HEK293T (cell line): ENCODE data around the gene ZNF100.
"Not testable (repeated sequence)": the region's sequence is repeated elsewhere in the genome, so short reads cannot be mapped to it uniquely, and the experiment has no call there.

Experiments used
- CTCF ChIA-PET: fragments of 350-600 bp; formaldehyde crosslinking; extraction: SDS; loops from one replicate; lab custom pipeline; 2021; ENCODE audit warnings: antibody characterized with exemption, inconsistent platforms; lab: Yijun Ruan, JAX
- POLR2A ChIA-PET: fragments of 350-600 bp; formaldehyde crosslinking; extraction: SDS; loops from one replicate; lab custom pipeline; 2020; ENCODE audit warnings: antibody characterized with exemption, inconsistent platforms; lab: Yijun Ruan, JAX
- DNase-seq: peaks from one replicate; pipeline ENCODE4 v3.0.0; 2012; ENCODE audit warnings: mixed read lengths; ENCODE audit errors: extremely low spot score
- ARNT ChIP-seq: fragments of 450-650 bp; IDR thresholded peaks from 2 replicates; pipeline ENCODE4 v1.6.1; 2017; ENCODE audit warnings: mild to moderate bottlenecking
- BHLHE40 ChIP-seq: fragments of 450-650 bp; IDR thresholded peaks from 2 replicates; pipeline ENCODE4 v1.6.1; 2016; ENCODE audit warnings: mild to moderate bottlenecking, moderate library complexity, borderline replicate concordance
- CTBP1 ChIP-seq: fragments of 450-650 bp; IDR thresholded peaks from 2 replicates; pipeline ENCODE4 v1.6.1; 2016; ENCODE audit warnings: borderline replicate concordance
- ELF4 ChIP-seq: fragments of 450-650 bp; IDR thresholded peaks from 2 replicates; pipeline ENCODE4 v1.6.1; 2017; ENCODE audit warnings: antibody characterized with exemption
- FOXA1 ChIP-seq: fragments of 450-650 bp; IDR thresholded peaks from 2 replicates; pipeline ENCODE4 v1.6.1; 2016; ENCODE audit warnings: mild to moderate bottlenecking
- FOXK2 ChIP-seq: fragments of 450-650 bp; IDR thresholded peaks from 2 replicates; pipeline ENCODE4 v1.6.1; 2016; ENCODE audit warnings: mild to moderate bottlenecking
- FOXM1 ChIP-seq: fragments of 450-650 bp; IDR thresholded peaks from 2 replicates; pipeline ENCODE4 v1.6.1; 2017; ENCODE audit warnings: mild to moderate bottlenecking, borderline replicate concordance
- HDGF ChIP-seq: fragments of 450-650 bp; IDR thresholded peaks from 2 replicates; pipeline ENCODE4 v1.6.1; 2017; ENCODE audit warnings: antibody characterized with exemption, borderline replicate concordance
- L3MBTL2 ChIP-seq: fragments of 450-650 bp; conservative IDR thresholded peaks from 2 replicates; pipeline ENCODE4 v1.6.1; 2016; ENCODE audit warnings: mild to moderate bottlenecking
- LEF1 ChIP-seq: fragments of 450-650 bp; IDR thresholded peaks from 2 replicates; pipeline ENCODE4 v1.6.1; 2017; ENCODE audit warnings: mild to moderate bottlenecking, borderline replicate concordance
- NFRKB ChIP-seq: fragments of 450-650 bp; IDR thresholded peaks from 2 replicates; pipeline ENCODE4 v1.6.1; 2016; ENCODE audit warnings: mild to moderate bottlenecking, moderate library complexity
- PKNOX1 ChIP-seq: fragments of 450-650 bp; IDR thresholded peaks from 2 replicates; pipeline ENCODE4 v1.6.1; 2016
- SP1 ChIP-seq: fragments of 450-650 bp; IDR thresholded peaks from 2 replicates; pipeline ENCODE4 v1.6.1; 2017
- SUZ12 ChIP-seq: fragments of 450-650 bp; IDR thresholded peaks from 2 replicates; pipeline ENCODE4 v1.6.1; 2016; ENCODE audit warnings: mild to moderate bottlenecking
- TARDBP ChIP-seq: fragments of 450-650 bp; IDR thresholded peaks from 2 replicates; pipeline ENCODE4 v1.6.1; 2016
- ZNF384 ChIP-seq: fragments of 450-650 bp; IDR thresholded peaks from 2 replicates; pipeline ENCODE4 v1.6.1; 2016

The ZNF100 gene

GRCh38 chr19:21713761-21714160 lies 53.6 kb downstream of the ZNF100 start:
- no peak for DNase-seq
- CTCF ChIA-PET: no interaction called here
- POLR2A ChIA-PET: no interaction called here
- TF ChIP-seq SUZ12: no peak
- TF ChIP-seq BHLHE40: no peak
- no peak for TF ChIP-seq NFRKB
- TF ChIP-seq LEF1: no peak
- no peak for TF ChIP-seq L3MBTL2
- no peak for TF ChIP-seq FOXK2
- no peak for TF ChIP-seq HDGF
- no peak for TF ChIP-seq ARNT
- no peak for TF ChIP-seq FOXM1
- no peak for TF ChIP-seq ELF4
- TF ChIP-seq ZNF384: no peak
- no peak for TF ChIP-seq SP1
- TF ChIP-seq FOXA1: no peak
- no peak for TF ChIP-seq PKNOX1
- no peak for TF ChIP-seq CTBP1
- TF ChIP-seq TARDBP: no peak

GRCh38 chr19:21709464-21709863 lies 57.9 kb downstream of the ZNF100 start:
- TF ChIP-seq PKNOX1: no peak
- no peak for TF ChIP-seq SUZ12
- ChIA-PET CTCF (no interaction called here), POLR2A (no interaction called here)
- DNase-seq: no peak

- DNase-seq, POLR2A ChIA-PET, CTCF ChIA-PET: not testable (repeated sequence)
Measured at GRCh38 chr19:21707878-21708277, 59.5 kb downstream of the ZNF100 start.

GRCh38 chr19:21707065-21707464 lies 60.3 kb downstream of the ZNF100 start:
- TF ChIP-seq ELF4 (no peak), L3MBTL2 (no peak), SUZ12 (no peak), BHLHE40 (no peak), FOXA1 (no peak), NFRKB (no peak), TARDBP (no peak), ARNT (no peak), FOXM1 (no peak), SP1 (no peak), HDGF (no peak), PKNOX1 (no peak), LEF1 (no peak), CTBP1 (no peak), FOXK2 (no peak), ZNF384 (no peak)
- no peak for DNase-seq
- CTCF ChIA-PET: no interaction called here
- POLR2A ChIA-PET: no interaction called here

- CTCF ChIA-PET: no interaction called here
- POLR2A ChIA-PET: no interaction called here
- no peak for DNase-seq
- TF ChIP-seq SP1 (no peak), FOXA1 (no peak), PKNOX1 (no peak), TARDBP (no peak), SUZ12 (no peak), CTBP1 (no peak)
Measured at GRCh38 chr19:21705393-21705792, 62.0 kb downstream of the ZNF100 start.

- ChIA-PET CTCF (no interaction called here), POLR2A (no interaction called here)
- TF ChIP-seq BHLHE40: no peak
- no peak for TF ChIP-seq PKNOX1
- no peak for DNase-seq
Measured at GRCh38 chr19:21704320-21704719, 63.1 kb downstream of the ZNF100 start.

GRCh38 chr19:21699197-21699596 lies 68.2 kb downstream of the ZNF100 start:
- CTCF ChIA-PET: no interaction called here
- DNase-seq: no peak
- no peak for TF ChIP-seq ZNF384
- no peak for TF ChIP-seq PKNOX1
- TF ChIP-seq ELF4: no peak
- no peak for TF ChIP-seq LEF1
- TF ChIP-seq FOXM1: no peak
- no peak for TF ChIP-seq TARDBP
- TF ChIP-seq ARNT: no peak
- TF ChIP-seq FOXK2: no peak
- no peak for TF ChIP-seq L3MBTL2
- no peak for TF ChIP-seq FOXA1
- no peak for TF ChIP-seq HDGF
- TF ChIP-seq SP1: no peak
- no peak for TF ChIP-seq NFRKB
- no peak for TF ChIP-seq SUZ12
- TF ChIP-seq BHLHE40: no peak
- no peak for TF ChIP-seq CTBP1
- POLR2A ChIA-PET: no interaction called here
